ENCODE measurements around the gene LOXL4.

GRCh38 chr10:98303569-98303968 is 35.6 kb upstream of the LOXL4 start:
- TF ChIP-seq CTCF (IDR thresholded peaks at IDR 0.05) = no peak
- no peak for TF ChIP-seq POLR2AphosphoS5 (IDR thresholded peaks at IDR 0.05)

Data from suprapubic skin (tissue), 3 donors.